ENCODE data around the gene TPRX1. TPM values are rescaled to one million over a fixed set of nuclear protein-coding genes. Genes with fewer than 3 reads are reported as not detected.
"Not testable (repeated sequence)": the region's sequence is repeated elsewhere in the genome, so short reads cannot be mapped to it uniquely, and the experiment has no call there.

TPRX1 gene
- total RNA-seq, 6 experiments from 2014 or later: not detected

- no peak for DNase-seq
- H3K9me3 Mint-ChIP-seq: no peaks in the 10 kb centered on the region
- peaks cover 25% of the 10 kb centered on the region for H3K4me1 Mint-ChIP-seq (ENCODE audit: low read depth)
- peak overlapping the region; percentile 95 for H3K4me3 Mint-ChIP-seq
- H3K27ac Mint-ChIP-seq: peak overlapping the region; percentile 36; the same call in 1 of the 2 replicates
- H3K27me3 Mint-ChIP-seq (ENCODE audit: insufficient read depth): no peaks in the 10 kb centered on the region; the same call in 1 of the 2 replicates
- H3K36me3 Mint-ChIP-seq (ENCODE audit: low read depth): peaks cover 31% of the 10 kb centered on the region
- TF ChIP-seq CTCF (IDR thresholded peaks at IDR 0.05): no peak
Observed at GRCh38 chr19:47779524-47780214, 24.7 kb downstream of the TPRX1 start.

DNA sequence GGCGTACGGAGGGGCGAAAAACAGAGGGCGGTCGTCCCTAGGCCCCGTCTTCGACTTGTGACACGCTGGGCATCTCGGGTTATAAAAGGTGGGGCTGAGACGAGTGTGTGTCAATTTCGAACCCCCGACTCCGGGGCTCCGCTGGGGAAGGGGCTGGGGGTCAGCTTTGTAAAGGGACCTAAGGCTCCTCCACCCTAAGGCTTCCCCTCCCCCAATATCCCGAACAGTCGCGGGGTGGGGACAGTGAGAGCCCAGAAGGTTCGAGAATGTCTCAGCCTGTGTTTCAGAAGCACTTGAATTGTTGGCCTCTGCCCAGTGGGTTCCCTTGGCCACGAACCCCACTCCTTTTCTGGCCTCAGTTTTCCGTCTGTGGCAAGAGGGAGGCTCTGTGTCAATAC lies 25.4 kb downstream of the TPRX1 start:
- H3K4me3 Mint-ChIP-seq: peak overlapping the region; percentile 95
- peaks cover 25% of the 10 kb centered on the region for H3K4me1 Mint-ChIP-seq (ENCODE audit: low read depth)
- H3K27me3 Mint-ChIP-seq (ENCODE audit: insufficient read depth): no peaks in the 10 kb centered on the region; the same call in 1 of the 2 replicates
- H3K27ac Mint-ChIP-seq: peak overlapping the region; percentile 62
- TF ChIP-seq CTCF (IDR thresholded peaks at IDR 0.05): no peak
- peaks cover 24% of the 10 kb centered on the region for H3K36me3 Mint-ChIP-seq (ENCODE audit: low read depth)
- no peaks in the 10 kb centered on the region for H3K9me3 Mint-ChIP-seq
- DNase-seq: no peak

GRCh38 chr19:47778049-47778953 lies 26.1 kb downstream of the TPRX1 start, which contains the start of gene SELENOW:
TSS of gene SELENOW (plus strand) at chr19:47778703. CDS start at chr19:47778786, 83 bp downstream.
- no peaks in the 10 kb centered on the region for H3K9me3 Mint-ChIP-seq
- H3K27ac Mint-ChIP-seq: peak within 1 kb of the TSS; percentile 86
- H3K4me1 Mint-ChIP-seq (ENCODE audit: low read depth): peaks cover 25% of the 10 kb centered on the region
- TF ChIP-seq CTCF (IDR thresholded peaks at IDR 0.05): no peak
- DNase-seq: peak; percentile 30
- H3K27me3 Mint-ChIP-seq (ENCODE audit: insufficient read depth): no peaks in the 10 kb centered on the region
- peaks cover 21% of the 10 kb centered on the region for H3K36me3 Mint-ChIP-seq (ENCODE audit: low read depth)
- peak within 1 kb of the TSS; percentile 95 for H3K4me3 Mint-ChIP-seq

- not testable (repeated sequence) for H3K9me3 Mint-ChIP-seq; H3K27me3 Mint-ChIP-seq (ENCODE audit: insufficient read depth); DNase-seq
- H3K27ac Mint-ChIP-seq: peak overlapping the region; percentile 86; the same call in 1 of the 2 replicates
- H3K4me3 Mint-ChIP-seq: peak overlapping the region; percentile 95
- H3K4me1 Mint-ChIP-seq (ENCODE audit: low read depth): peaks cover 25% of the 10 kb centered on the region
- H3K36me3 Mint-ChIP-seq (ENCODE audit: low read depth): peaks cover 18% of the 10 kb centered on the region
Observed at GRCh38 chr19:47777245-47778048, 26.9 kb downstream of the TPRX1 start.

DNA sequence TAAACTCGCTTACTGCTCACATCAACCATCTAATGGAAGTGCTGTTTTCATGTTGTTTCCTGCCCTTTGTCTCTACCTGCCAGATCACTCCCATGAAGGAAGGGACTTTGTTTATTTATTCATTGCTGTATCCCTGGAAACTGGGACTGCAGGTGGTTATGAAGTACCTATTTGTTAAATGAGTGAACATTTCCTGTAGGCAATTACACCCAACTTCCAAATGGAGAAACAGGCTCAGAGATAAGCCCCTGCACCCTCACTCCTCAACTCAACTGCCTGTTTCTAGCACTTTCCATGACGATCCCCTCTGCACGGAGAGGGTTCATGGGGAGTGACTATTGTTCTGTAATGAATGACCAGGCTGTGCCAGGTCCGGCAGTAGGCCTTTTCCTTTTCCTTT lies 27.8 kb downstream of the TPRX1 start:
- no peak for DNase-seq
- TF ChIP-seq CTCF (IDR thresholded peaks at IDR 0.05): no peak
- H3K4me1 Mint-ChIP-seq (ENCODE audit: low read depth): peaks cover 21% of the 10 kb centered on the region
- no peaks in the 10 kb centered on the region for H3K27me3 Mint-ChIP-seq (ENCODE audit: insufficient read depth)
- peaks cover 9% of the 10 kb centered on the region for H3K36me3 Mint-ChIP-seq (ENCODE audit: low read depth)
- H3K27ac Mint-ChIP-seq: no peak overlapping the region
- no peak overlapping the region for H3K4me3 Mint-ChIP-seq
- H3K9me3 Mint-ChIP-seq: no peaks in the 10 kb centered on the region

DNA sequence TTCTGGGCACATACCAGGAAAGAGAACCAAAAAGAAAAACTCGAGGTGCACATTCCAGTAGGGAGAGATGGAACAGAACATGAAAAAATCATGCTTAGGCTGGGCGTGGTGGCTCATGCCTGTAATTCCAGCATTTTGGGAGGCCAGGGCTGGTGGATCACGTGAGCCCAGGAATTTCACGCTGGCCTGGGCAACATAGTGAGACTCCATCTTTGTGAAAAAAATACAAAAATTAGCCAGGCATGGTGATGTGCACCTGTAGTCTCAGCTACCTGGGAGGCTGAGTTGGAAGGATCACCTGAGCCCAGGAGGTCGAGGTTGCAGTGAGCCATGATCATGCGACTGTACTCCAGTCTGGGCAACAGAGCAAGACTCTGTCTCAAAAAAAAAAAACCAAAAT lies 33.1 kb downstream of the TPRX1 start:
- not testable (repeated sequence) for H3K27me3 Mint-ChIP-seq (ENCODE audit: insufficient read depth); H3K9me3 Mint-ChIP-seq; H3K4me1 Mint-ChIP-seq (ENCODE audit: low read depth); H3K36me3 Mint-ChIP-seq (ENCODE audit: low read depth); DNase-seq; H3K4me3 Mint-ChIP-seq; H3K27ac Mint-ChIP-seq
